ENCODE results near the gene EPB42. TPM values are rescaled to one million over a fixed set of nuclear protein-coding genes. Genes with fewer than 3 reads are reported as not detected.

Gene EPB42
- polyA plus RNA-seq, 3 donors = 0.08 to 0.13 TPM; not detected in 1

- Histone ChIP-seq H3K4me1 (ENCODE audit: control insufficient read depth in 1 of 2, insufficient read depth in 2 of 2, low read length in 2 of 2) (no peaks in the 10 kb centered on the region), H3K27ac (ENCODE audit: low read depth in 1 of 2, low read length in 2 of 2) (no peak overlapping the region), H3K36me3 (replicated peaks in 1 of 2; ENCODE audit: control insufficient read depth in 1 of 2, insufficient read depth in 2 of 2, low read length in 2 of 2) (no peaks in the 10 kb centered on the region), H3K79me2 (ENCODE audit: insufficient read depth, low read length) (no peaks in the 10 kb centered on the region), H4K20me1 (ENCODE audit: insufficient read depth, low read length) (no peaks in the 10 kb centered on the region), H3K4me2 (replicated peaks; ENCODE audit: extremely low read depth, low read length, poor library complexity, severe bottlenecking) (no peak overlapping the region), H3K9me3 (replicated peaks in 1 of 2; ENCODE audit: control insufficient read depth in 1 of 2, insufficient read depth in 1 of 2, low read length in 2 of 2) (no peaks in the 10 kb centered on the region), H3K27me3 (ENCODE audit: control insufficient read depth in 2 of 2, insufficient read depth in 2 of 2, low read length in 2 of 2) (no peaks in the 10 kb centered on the region), H2AFZ (ENCODE audit: insufficient read depth, low read depth, low read length, poor library complexity, severe bottlenecking) (no peak overlapping the region), H3K4me3 (replicated peaks in 1 of 3; ENCODE audit: low read depth in 2 of 3, low read length in 3 of 3) (no peak overlapping the region), H3K9ac (ENCODE audit: insufficient read depth, low read length, poor library complexity, severe bottlenecking) (no peak overlapping the region)
- Mint-ChIP-seq H3K27me3 (ENCODE audit: low read depth in 3 of 3) (peaks cover 9 to 26% (median 12%) of the 10 kb centered on the region in 3 donors), H3K4me1 (peaks cover 5% of the 10 kb centered on the region), H3K36me3 (no peaks in the 10 kb centered on the region), H3K4me3 (no peak overlapping the region), H3K27ac (no peak overlapping the region), H3K9me3 (peaks cover 0 to 2% (median 0%) of the 10 kb centered on the region in 7 donors)
- intact Hi-C loops (cut with micrococcal nuclease) = no loop called here
- no peak for DNase-seq
- TF ChIP-seq, protein P1, sequence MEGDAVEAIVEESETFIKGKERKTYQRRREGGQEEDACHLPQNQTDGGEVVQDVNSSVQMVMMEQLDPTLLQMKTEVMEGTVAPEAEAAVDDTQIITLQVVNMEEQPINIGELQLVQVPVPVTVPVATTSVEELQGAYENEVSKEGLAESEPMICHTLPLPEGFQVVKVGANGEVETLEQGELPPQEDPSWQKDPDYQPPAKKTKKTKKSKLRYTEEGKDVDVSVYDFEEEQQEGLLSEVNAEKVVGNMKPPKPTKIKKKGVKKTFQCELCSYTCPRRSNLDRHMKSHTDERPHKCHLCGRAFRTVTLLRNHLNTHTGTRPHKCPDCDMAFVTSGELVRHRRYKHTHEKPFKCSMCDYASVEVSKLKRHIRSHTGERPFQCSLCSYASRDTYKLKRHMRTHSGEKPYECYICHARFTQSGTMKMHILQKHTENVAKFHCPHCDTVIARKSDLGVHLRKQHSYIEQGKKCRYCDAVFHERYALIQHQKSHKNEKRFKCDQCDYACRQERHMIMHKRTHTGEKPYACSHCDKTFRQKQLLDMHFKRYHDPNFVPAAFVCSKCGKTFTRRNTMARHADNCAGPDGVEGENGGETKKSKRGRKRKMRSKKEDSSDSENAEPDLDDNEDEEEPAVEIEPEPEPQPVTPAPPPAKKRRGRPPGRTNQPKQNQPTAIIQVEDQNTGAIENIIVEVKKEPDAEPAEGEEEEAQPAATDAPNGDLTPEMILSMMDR (IDR thresholded peaks at IDR 0.05) = no peak
- 94% methylated on average over 12 of the region's 15 CpGs for WGBS (ENCODE audit: insufficient coverage)
Observed at GRCh38 chr15:43210172-43210745, 10.6 kb downstream of the EPB42 start.

DNA sequence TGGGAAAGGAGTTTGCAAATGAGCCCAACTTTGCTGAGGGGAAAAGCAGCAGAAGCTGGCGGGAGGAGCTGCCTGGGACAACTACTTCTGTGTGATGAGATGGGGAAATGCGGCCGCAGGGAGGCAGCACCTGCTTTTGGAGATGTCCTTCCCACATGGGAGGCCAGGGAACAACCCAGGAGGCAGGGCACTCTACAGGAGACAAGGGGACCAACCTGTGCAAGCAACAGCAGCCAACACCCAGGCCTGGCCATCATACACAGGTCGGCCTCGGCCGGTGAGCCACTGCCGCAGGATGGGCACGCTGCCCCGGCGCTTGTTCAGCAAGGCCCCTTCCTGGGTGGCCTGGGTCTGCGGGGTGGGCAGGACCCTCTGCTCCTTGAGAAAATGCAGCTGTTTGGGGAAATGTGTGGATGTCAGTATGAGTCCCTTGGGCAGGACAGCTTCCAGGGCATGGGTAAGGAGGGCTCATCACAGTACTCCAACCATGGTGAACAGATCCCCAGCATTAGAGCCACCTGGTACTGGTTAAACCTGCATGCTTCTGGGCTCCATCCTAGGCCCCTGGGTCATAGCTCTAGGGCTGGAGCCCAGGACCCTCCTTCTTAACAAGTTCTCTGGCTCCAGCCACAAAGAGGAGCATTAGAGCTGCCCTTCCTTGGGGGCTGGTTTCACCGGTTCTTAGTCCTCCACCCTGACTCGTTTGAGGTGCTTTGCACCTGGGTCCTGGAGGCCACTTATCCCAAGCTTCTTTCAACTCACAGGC, 11.6 kb downstream of the EPB42 start:
- Mint-ChIP-seq H3K27ac (peak overlapping the region in 1 of 7 donors; percentile 16), H3K27me3 (ENCODE audit: low read depth in 3 of 3) (peaks cover 9 to 26% (median 13%) of the 10 kb centered on the region in 3 donors), H3K4me3 (no peak overlapping the region), H3K9me3 (peaks cover 0 to 2% (median 0%) of the 10 kb centered on the region in 7 donors), H3K36me3 (no peaks in the 10 kb centered on the region), H3K4me1 (peaks cover 7% of the 10 kb centered on the region)
- Histone ChIP-seq H3K9me3 (replicated peaks in 1 of 2; ENCODE audit: control insufficient read depth in 1 of 2, insufficient read depth in 1 of 2, low read length in 2 of 2) (no peaks in the 10 kb centered on the region), H3K9ac (ENCODE audit: insufficient read depth, low read length, poor library complexity, severe bottlenecking) (no peak overlapping the region), H4K20me1 (ENCODE audit: insufficient read depth, low read length) (no peaks in the 10 kb centered on the region), H3K4me1 (ENCODE audit: control insufficient read depth in 1 of 2, insufficient read depth in 2 of 2, low read length in 2 of 2) (no peaks in the 10 kb centered on the region), H3K79me2 (ENCODE audit: insufficient read depth, low read length) (no peaks in the 10 kb centered on the region), H3K4me2 (replicated peaks; ENCODE audit: extremely low read depth, low read length, poor library complexity, severe bottlenecking) (no peak overlapping the region), H3K27me3 (ENCODE audit: control insufficient read depth in 2 of 2, insufficient read depth in 2 of 2, low read length in 2 of 2) (no peaks in the 10 kb centered on the region), H2AFZ (ENCODE audit: insufficient read depth, low read depth, low read length, poor library complexity, severe bottlenecking) (no peak overlapping the region), H3K27ac (ENCODE audit: low read depth in 1 of 2, low read length in 2 of 2) (no peak overlapping the region), H3K36me3 (replicated peaks in 1 of 2; ENCODE audit: control insufficient read depth in 1 of 2, insufficient read depth in 2 of 2, low read length in 2 of 2) (no peaks in the 10 kb centered on the region), H3K4me3 (replicated peaks in 1 of 3; ENCODE audit: low read depth in 2 of 3, low read length in 3 of 3) (no peak overlapping the region)
- TF ChIP-seq, protein P1 (IDR thresholded peaks at IDR 0.05) = peak; percentile 12
- intact Hi-C loops (cut with micrococcal nuclease) = loop anchor here in 1 of 2 donors (10.0 kb wide), 1 partner anchor 504 kb away; no protein-coding TSS in a partner anchor
- DNase-seq = no peak
- WGBS (ENCODE audit: insufficient coverage) = 77% methylated on average over 10 of the region's 13 CpGs
